ENCODE data around the gene ARFGAP1.

The ARFGAP1 gene

GRCh38 chr20:63325554-63326313, 53.1 kb downstream of the ARFGAP1 start:
- TF ChIP-seq CTCF (IDR thresholded peaks at IDR 0.05; ENCODE audit: low read depth, low read length): no peak
- DNase-seq: no peak

GRCh38 chr20:63326314-63327230, 54.0 kb downstream of the ARFGAP1 start:
- H3K27me3 ChIP-seq: peaks cover 25% of the 10 kb centered on the region
- no peak for DNase-seq
- H3K36me3 ChIP-seq: no peaks in the 10 kb centered on the region
- H3K4me1 ChIP-seq: no peaks in the 10 kb centered on the region
- no peaks in the 10 kb centered on the region for H3K9me3 ChIP-seq
- no peak overlapping the region for H3K4me3 ChIP-seq (ENCODE audit: low read depth, low read length)
- no peak for TF ChIP-seq CTCF (IDR thresholded peaks at IDR 0.05; ENCODE audit: low read depth, low read length)

More at GRCh38 chr20:63325554-63326313, 53.1 kb downstream of the ARFGAP1 start:
- Histone ChIP-seq H3K36me3 (no peaks in the 10 kb centered on the region), H3K27me3 (peaks cover 25% of the 10 kb centered on the region), H3K4me1 (no peaks in the 10 kb centered on the region), H3K9me3 (no peaks in the 10 kb centered on the region), H3K4me3 (ENCODE audit: low read depth, low read length) (no peak overlapping the region)

- TF ChIP-seq CTCF (IDR thresholded peaks at IDR 0.05; ENCODE audit: low read depth, low read length): no peak
These were observed 54.7 kb downstream of the ARFGAP1 start for GRCh38 chr20:63327231-63327745.

GRCh38 chr20:63328026-63328700, 55.5 kb downstream of the ARFGAP1 start:
- no peak for DNase-seq
- TF ChIP-seq CTCF (IDR thresholded peaks at IDR 0.05; ENCODE audit: low read depth, low read length): no peak
- no peaks in the 10 kb centered on the region for H3K36me3 ChIP-seq

More at GRCh38 chr20:63327231-63327745, 54.7 kb downstream of the ARFGAP1 start:
- Histone ChIP-seq H3K9me3 (no peaks in the 10 kb centered on the region; the same call in 1 of the 2 replicates), H3K36me3 (no peaks in the 10 kb centered on the region), H3K4me3 (ENCODE audit: low read depth, low read length) (no peak overlapping the region), H3K4me1 (no peaks in the 10 kb centered on the region), H3K27me3 (peaks cover 24% of the 10 kb centered on the region)
- DNase-seq: no peak

GRCh38 chr20:63328718-63329275, 56.2 kb downstream of the ARFGAP1 start:
- H3K4me1 ChIP-seq: no peaks in the 10 kb centered on the region
- no peak for DNase-seq
- H3K4me3 ChIP-seq (ENCODE audit: low read depth, low read length): no peak overlapping the region
- peaks cover 9% of the 10 kb centered on the region for H3K27me3 ChIP-seq
- H3K36me3 ChIP-seq: no peaks in the 10 kb centered on the region
- TF ChIP-seq CTCF (IDR thresholded peaks at IDR 0.05; ENCODE audit: low read depth, low read length): no peak
- H3K9me3 ChIP-seq: no peaks in the 10 kb centered on the region; the same call in 1 of the 2 replicates

More at GRCh38 chr20:63328026-63328700, 55.5 kb downstream of the ARFGAP1 start:
- no peaks in the 10 kb centered on the region; the same call in 1 of the 2 replicates for H3K9me3 ChIP-seq
- no peaks in the 10 kb centered on the region for H3K4me1 ChIP-seq
- H3K27me3 ChIP-seq: peaks cover 15% of the 10 kb centered on the region
- H3K4me3 ChIP-seq (ENCODE audit: low read depth, low read length): no peak overlapping the region

Data from BE2C (cell line).